Measurements from ENCODE around the gene CAPRIN2.

CAPRIN2 gene

GRCh38 chr12:30707613-30708342 is 47.0 kb downstream of the CAPRIN2 start:
- no peak overlapping the region for H3K4me3 ChIP-seq (ENCODE audit: low read length)
- no peak for DNase-seq (ENCODE audit: low read depth, low spot score)

- DNase-seq (ENCODE audit: low read depth, low spot score) = no peak
- H3K4me3 ChIP-seq (ENCODE audit: low read length) = no peak overlapping the region
Measured at GRCh38 chr12:30706476-30706875, 48.3 kb downstream of the CAPRIN2 start.

- no peak overlapping the region for H3K4me3 ChIP-seq (ENCODE audit: low read length)
- no peak for DNase-seq (ENCODE audit: low read depth, low spot score)
Measured at GRCh38 chr12:30701056-30701455, 53.7 kb downstream of the CAPRIN2 start.

DNA sequence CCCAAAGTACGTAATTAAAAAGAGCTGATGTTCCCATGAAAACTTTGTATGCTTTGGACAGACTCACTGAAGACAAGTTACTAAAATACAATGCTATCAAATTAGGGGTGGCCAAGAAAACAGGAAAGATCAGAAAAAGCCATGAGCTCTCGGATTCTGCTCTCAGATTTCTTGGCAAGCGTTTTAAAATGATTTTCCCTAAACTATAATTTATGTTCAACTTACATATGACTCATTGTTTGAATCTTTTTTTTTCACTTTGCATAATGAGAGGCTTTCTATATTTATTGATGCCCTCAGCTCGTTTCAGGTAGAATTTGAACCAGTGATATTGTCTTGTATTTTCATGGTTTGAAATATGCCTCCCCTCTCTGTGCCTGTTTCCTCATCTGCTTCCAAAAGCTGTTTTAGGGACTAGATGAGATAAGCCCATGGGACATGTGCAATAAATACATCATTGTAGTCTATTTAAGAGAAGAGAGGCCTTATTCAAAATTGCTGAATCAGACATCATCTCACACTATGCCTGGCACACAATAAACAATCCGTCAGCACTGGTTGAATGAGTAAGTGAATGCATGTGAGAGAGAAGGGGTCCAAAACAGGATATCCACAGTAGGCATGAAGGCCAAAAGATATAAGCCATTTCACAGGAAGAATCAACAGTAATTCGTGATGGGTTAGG is 54.4 kb downstream of the CAPRIN2 start:
- no peak overlapping the region for H3K4me3 ChIP-seq (ENCODE audit: low read length)
- DNase-seq (ENCODE audit: low read depth, low spot score) = no peak

DNA sequence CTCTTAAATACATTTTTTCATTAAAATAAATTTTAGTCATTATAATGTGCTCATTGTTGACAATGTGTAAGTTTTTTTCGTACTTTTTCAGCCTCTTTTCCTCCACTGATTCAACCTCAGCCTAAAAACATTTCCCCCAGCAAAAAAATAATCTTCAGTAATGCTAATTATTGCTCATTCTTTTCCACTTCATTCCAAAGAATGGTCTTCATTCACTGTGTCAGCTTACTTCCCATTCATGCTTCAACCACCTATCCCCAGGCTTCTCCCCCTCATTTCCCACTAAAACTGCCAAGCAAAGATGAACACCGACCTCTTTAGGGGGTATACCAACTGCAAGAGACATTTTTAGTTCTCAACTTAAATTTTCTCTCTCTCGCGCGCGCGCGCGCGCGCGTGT is 56.4 kb downstream of the CAPRIN2 start:
- H3K4me3 ChIP-seq (ENCODE audit: low read length) = no peak overlapping the region
- no peak for DNase-seq (ENCODE audit: low read depth, low spot score)

- no peak overlapping the region for H3K4me3 ChIP-seq (ENCODE audit: low read length)
- no peak for DNase-seq (ENCODE audit: low read depth, low spot score)
Measured at GRCh38 chr12:30696943-30697342, 57.8 kb downstream of the CAPRIN2 start.

GRCh38 chr12:30696486-30696885 is 58.3 kb downstream of the CAPRIN2 start:
- DNase-seq (ENCODE audit: low read depth, low spot score) = no peak
- H3K4me3 ChIP-seq (ENCODE audit: low read length) = peak overlapping the region; percentile 75

DNA sequence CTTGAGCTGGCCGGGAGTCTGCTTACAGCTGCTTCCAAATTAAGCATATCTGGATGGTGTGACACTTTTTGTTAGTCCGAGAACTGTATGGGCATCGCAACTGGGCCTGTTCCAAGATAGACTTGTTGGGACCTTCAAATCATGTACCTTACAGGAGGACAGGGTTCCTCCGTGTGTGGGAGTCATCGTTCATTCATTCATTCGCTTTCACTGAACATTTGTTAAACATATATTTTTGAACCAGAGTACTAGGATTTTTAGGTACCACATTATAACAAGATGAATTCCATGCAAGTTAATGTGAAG is 58.7 kb downstream of the CAPRIN2 start:
- no peak for DNase-seq (ENCODE audit: low read depth, low spot score)
- peak overlapping the region; percentile 75 for H3K4me3 ChIP-seq (ENCODE audit: low read length)

GRCh38 chr12:30695199-30696102 is 59.3 kb downstream of the CAPRIN2 start, which contains the start of gene IPO8:
Gene IPO8, minus strand, starts transcription at chr12:30695869. Its CDS starts 222 bp downstream, at chr12:30695647.
- peak within 1 kb of the TSS; percentile 75 for H3K4me3 ChIP-seq (ENCODE audit: low read length)
- DNase-seq (ENCODE audit: low read depth, low spot score) = peak; percentile 87

DNA sequence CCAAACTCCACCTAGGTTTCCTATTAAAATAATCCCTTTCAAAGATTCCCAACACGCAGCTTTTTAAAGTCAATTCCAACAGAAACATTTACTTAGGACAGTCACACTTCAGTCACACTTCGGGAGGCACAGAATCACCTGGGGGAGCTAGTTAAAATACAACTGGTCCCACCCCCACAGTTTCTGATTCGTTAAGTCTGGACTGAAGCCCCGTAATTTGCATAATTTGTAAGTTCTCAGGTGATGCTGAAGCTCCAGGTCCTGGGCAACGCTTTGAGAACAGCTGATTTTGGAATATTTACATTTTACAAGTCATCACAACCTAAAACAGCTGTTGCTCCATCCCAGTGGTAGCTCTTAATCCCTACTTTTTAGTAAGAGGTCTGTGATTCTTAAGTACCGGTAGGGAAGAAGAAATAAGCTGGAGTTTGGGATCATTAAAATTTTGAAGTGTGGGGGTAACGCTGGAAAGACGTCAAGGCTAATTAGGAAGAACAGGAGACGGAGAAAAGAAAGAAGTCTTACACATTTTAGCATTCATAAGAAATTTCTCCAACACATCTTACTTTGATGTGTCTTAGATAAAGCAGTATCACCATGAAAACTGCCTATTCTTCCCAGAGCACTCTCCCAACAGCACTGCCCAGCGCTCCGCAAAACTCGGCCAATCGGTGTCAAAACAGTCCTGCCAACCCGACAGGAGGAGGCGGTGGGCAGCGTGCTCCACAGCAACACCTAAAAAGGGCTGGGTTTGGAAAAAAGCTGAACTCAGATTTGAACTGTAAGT is 60.1 kb downstream of the CAPRIN2 start:
- no peak for DNase-seq (ENCODE audit: low read depth, low spot score)
- peak overlapping the region; percentile 75 for H3K4me3 ChIP-seq (ENCODE audit: low read length)

DNA sequence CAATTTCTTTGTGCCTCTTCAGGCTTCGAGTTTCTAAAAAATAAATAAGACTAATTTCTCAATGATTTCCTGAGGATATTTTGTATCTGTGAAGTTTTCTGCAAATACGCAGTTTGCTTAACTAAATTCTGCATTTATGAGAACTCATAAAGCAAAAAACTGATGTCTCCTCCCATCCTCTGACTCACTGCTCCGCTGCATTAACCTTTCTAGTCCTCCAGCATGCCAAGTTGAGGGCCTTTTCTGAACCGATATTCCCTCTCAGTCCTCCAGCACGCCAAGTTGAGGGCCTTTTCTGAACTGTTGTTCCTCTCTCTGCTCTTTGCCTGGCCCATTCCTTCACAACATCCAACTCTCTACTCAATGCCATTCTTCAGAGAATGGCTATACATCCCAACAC is 62.3 kb downstream of the CAPRIN2 start:
- H3K4me3 ChIP-seq (ENCODE audit: low read length) = no peak overlapping the region
- DNase-seq (ENCODE audit: low read depth, low spot score) = no peak

DNA sequence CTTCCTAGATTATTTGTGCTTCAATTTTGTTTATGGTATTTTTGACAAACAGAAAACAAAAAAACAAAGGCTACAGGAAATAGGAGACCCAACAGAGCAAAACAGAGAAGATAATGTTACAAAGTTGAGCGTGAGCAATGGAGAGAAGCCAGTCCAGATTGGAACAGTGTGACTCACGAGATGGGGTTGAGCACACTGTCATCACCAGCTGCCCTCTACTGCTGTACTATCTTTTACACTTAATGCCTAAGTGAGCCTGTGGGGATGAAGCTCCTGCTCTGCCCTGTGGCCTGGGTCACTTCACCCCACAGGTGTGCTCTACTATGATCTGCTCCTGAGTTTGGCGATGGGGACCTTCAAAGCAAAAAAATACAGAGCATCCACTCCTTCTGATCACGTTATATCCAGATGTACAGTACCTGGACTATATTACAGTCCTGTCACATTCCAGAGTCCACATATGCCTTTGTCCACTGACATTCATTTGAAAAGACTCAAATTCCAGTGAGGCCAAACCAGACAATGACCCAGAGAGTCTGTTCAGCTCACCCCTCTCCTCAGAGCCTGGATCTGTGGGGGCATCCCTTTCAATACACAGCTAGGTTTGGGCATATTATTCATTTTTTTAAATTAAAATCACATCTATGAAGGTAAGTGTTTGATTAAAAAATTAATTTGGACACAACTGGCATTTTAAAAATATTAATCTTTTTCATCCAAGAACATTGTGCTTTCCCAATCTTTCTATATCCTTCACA is 63.5 kb downstream of the CAPRIN2 start:
- H3K4me3 ChIP-seq (ENCODE audit: low read length) = no peak overlapping the region
- no peak for DNase-seq (ENCODE audit: low read depth, low spot score)

- DNase-seq (ENCODE audit: low read depth, low spot score) = no peak
Measured at GRCh38 chr12:30687265-30687986, 67.3 kb downstream of the CAPRIN2 start.

GRCh38 chr12:30679241-30679640 is 75.5 kb downstream of the CAPRIN2 start:
- DNase-seq (ENCODE audit: low read depth, low spot score) = no peak
- H3K4me3 ChIP-seq (ENCODE audit: low read length) = no peak overlapping the region

More at GRCh38 chr12:30687265-30687986, 67.3 kb downstream of the CAPRIN2 start:
- H3K4me3 ChIP-seq (ENCODE audit: low read length) = no peak overlapping the region

- H3K4me3 ChIP-seq (ENCODE audit: low read length) = no peak overlapping the region
- no peak for DNase-seq (ENCODE audit: low read depth, low spot score)
Measured at GRCh38 chr12:30678221-30678620, 76.5 kb downstream of the CAPRIN2 start.

DNA sequence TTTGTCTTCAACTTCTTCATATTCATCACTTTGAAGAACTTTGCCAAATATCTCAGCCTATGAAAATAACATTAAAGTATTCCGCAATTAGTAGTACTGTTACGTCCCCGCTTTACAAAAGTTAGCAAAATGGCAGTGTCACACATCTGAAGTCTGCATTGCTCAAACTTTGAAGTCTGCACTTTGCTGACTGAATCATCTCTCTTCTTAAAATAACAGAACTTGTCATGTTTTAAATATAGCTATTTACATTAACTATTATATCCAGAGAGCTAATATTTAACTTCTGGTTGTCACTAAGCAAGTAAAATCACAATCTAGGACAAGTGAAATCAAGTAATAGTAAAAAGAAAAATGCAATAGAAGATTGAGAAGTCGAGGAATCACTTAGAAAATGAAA is 93.5 kb downstream of the CAPRIN2 start:
- no peak for DNase-seq (ENCODE audit: low read depth, low spot score)
- no peak overlapping the region for H3K4me3 ChIP-seq (ENCODE audit: low read length)

All from Jurkat, Clone E6-1 (cell line).